Stomach (tissue), 9 donors: ENCODE results near the gene GRIP1. TPM values are rescaled to one million over a fixed set of nuclear protein-coding genes. Genes with fewer than 3 reads are reported as not detected.

Experiments
- DNase-seq, 2 donors: peaks; one replicate each; pipeline versions ENCODE4 v3.0.0 to v3.0.0-alpha.2; 2013 to 2019
- H3K27ac ChIP-seq, 5 donors: fragments of 200-600 bp in 4 of 5; sonication (generic) in 4 of 5; one replicate each; pipeline ENCODE4 v1.5.1; 2013 to 2019; ENCODE audit warnings: mild to moderate bottlenecking in 1 of 5, moderate library complexity in 1 of 5
- H3K27me3 ChIP-seq, 3 donors: fragments of 200-600 bp; sonication (generic); one replicate each; pipeline ENCODE4 v1.5.1; 2017 to 2019; ENCODE audit warnings: mixed run types in 1 of 3
- H3K36me3 ChIP-seq, 4 donors: fragments of 200-600 bp; sonication (generic); 1 replicate in 3 of 4; 2 replicates in 1 of 4; pipeline ENCODE4 v1.5.1; 2016 to 2019
- H3K4me1 ChIP-seq, 4 donors: fragments of 200-600 bp; sonication (generic); one replicate each; pipeline ENCODE4 v1.5.1; 2016 to 2019
- H3K4me3 ChIP-seq, 4 donors: fragments of 200-600 bp; sonication (generic) in 3 of 4; one replicate each; pipeline ENCODE4 v1.5.1; 2016 to 2019; ENCODE audit warnings: mild to moderate bottlenecking in 1 of 4
- H3K9me3 ChIP-seq, 4 donors: fragments of 200-600 bp; sonication (generic); one replicate each; pipeline ENCODE4 v1.5.1; 2016 to 2019
- EP300 ChIP-seq: sonication (generic); formaldehyde crosslinking; IDR thresholded peaks from one replicate; pipeline ENCODE4 v1.6.1; 2017; ENCODE audit warnings: antibody characterized with exemption
- POLR2A ChIP-seq, 4 donors: fragments of 450-650 bp; IDR thresholded peaks; one replicate each; pipeline ENCODE4 v1.6.1; 2016; ENCODE audit warnings: antibody characterized with exemption in 4 of 4, control low read depth in 2 of 4, mild to moderate bottlenecking in 1 of 4, moderate library complexity in 1 of 4
- POLR2AphosphoS5 ChIP-seq, 3 donors: sonication (generic); formaldehyde crosslinking; IDR thresholded peaks; one replicate each; pipeline ENCODE4 v1.6.1; 2016; ENCODE audit warnings: antibody characterized with exemption in 3 of 3
- WGBS, 5 donors: extraction: QIAGEN DNeasy Blood & Tissue Kit in 3 of 5; methylation state at CpG; one replicate each; pipeline versions ENCODE4 v1.1.5 to v1.1.7; 2013 to 2018; 5-methylcytosine and 5-hydroxymethylcytosine counted together
- intact Hi-C: fragments of 100-400 bp; cut with DNase I; formaldehyde crosslinking; loops from one replicate; pipeline ENCODE4 v1.15.1; 2023; ENCODE audit warnings: low total_unique reads
- polyA plus RNA-seq, 3 donors: library from polyadenylated mRNA; stranded (reverse); fragments of 200-250 nt; gene quantifications; one replicate each; pipeline ENCODE4 v1.2.3, GENCODE V29; 2013
- total RNA-seq, 5 donors: library from RNA; depleted of rRNA; stranded (reverse); fragments of >200 nt; gene quantifications; one replicate each; pipeline versions ENCODE4 v1.1.0 to v1.2.3, GENCODE V29; 2014 to 2016
- TF ChIP-seq, protein P1 (sequence below), 7 experiments: fragments of 450-650 bp in 4 of 7; fragments of 200-600 bp in 3 of 7; sonication (generic) in 3 of 7; IDR thresholded peaks; one replicate each; pipeline ENCODE4 v1.5.1; 2016 to 2019; ENCODE audit warnings: antibody characterized with exemption in 7 of 7, control low read depth in 2 of 7, mild to moderate bottlenecking in 1 of 7
- donor health status: healthy with polysubstance abuse.
- donor health status: Bipolar disorder and iron deficiency.
- donor health status: healthy.

GRIP1 gene
- total and polyA plus RNA-seq, 8 donors: 0.31 to 8.8 (median 4.4) TPM; not detected in 1

DNA sequence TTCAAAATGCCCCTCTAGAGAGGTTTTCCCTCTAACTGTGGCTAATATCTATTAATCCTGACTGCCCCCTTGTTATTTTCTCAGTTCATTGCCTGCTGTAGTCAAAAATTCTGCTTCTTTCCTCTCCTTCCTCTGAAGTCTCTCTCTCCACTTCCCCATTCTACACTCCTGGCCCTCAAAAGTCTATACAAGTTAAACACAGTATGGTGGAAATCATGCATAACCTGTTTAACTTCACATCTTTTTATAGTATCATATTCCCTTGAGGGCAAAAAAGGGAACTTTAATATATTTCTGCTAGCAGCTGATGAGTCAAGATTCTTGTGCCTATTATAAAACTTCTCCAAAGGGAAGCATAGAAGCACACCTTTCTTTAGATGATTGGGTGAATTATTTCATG is 16.7 kb downstream of the GRIP1 start:
- H3K27me3 ChIP-seq: no peaks in the 10 kb centered on the region
- no peak overlapping the region for H3K4me3 ChIP-seq
- no peaks in the 10 kb centered on the region for H3K9me3 ChIP-seq
- H3K4me1 ChIP-seq: peaks cover 0 to 15% (median 6%) of the 10 kb centered on the region in 4 donors
- H3K36me3 ChIP-seq: no peaks in the 10 kb centered on the region
- no peak overlapping the region for H3K27ac ChIP-seq
- DNase-seq: no peak
- intact Hi-C loops: no loop called here
- TF ChIP-seq POLR2A (IDR thresholded peaks at IDR 0.05) (no peak), POLR2AphosphoS5 (IDR thresholded peaks at IDR 0.05) (no peak), EP300 (no peak)
- TF ChIP-seq, protein P1, sequence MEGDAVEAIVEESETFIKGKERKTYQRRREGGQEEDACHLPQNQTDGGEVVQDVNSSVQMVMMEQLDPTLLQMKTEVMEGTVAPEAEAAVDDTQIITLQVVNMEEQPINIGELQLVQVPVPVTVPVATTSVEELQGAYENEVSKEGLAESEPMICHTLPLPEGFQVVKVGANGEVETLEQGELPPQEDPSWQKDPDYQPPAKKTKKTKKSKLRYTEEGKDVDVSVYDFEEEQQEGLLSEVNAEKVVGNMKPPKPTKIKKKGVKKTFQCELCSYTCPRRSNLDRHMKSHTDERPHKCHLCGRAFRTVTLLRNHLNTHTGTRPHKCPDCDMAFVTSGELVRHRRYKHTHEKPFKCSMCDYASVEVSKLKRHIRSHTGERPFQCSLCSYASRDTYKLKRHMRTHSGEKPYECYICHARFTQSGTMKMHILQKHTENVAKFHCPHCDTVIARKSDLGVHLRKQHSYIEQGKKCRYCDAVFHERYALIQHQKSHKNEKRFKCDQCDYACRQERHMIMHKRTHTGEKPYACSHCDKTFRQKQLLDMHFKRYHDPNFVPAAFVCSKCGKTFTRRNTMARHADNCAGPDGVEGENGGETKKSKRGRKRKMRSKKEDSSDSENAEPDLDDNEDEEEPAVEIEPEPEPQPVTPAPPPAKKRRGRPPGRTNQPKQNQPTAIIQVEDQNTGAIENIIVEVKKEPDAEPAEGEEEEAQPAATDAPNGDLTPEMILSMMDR (IDR thresholded peaks at IDR 0.05): no peak

- Histone ChIP-seq H3K4me1 (peaks cover 0 to 15% (median 6%) of the 10 kb centered on the region in 4 donors), H3K4me3 (no peak overlapping the region), H3K36me3 (no peaks in the 10 kb centered on the region), H3K27me3 (no peaks in the 10 kb centered on the region), H3K27ac (no peak overlapping the region), H3K9me3 (no peaks in the 10 kb centered on the region)
- TF ChIP-seq POLR2AphosphoS5 (IDR thresholded peaks at IDR 0.05) (no peak), POLR2A (IDR thresholded peaks at IDR 0.05) (no peak), EP300 (no peak)
- TF ChIP-seq, protein P1 (IDR thresholded peaks at IDR 0.05): no peak
- intact Hi-C loops: no loop called here
- WGBS, 5 donors: 69 to 75% (median 72%) methylated on average over 2 of the region's 2 CpGs
- no peak for DNase-seq
These were observed 17.5 kb downstream of the GRIP1 start for GRCh38 chr12:66661357-66661756.

- intact Hi-C loops: no loop called here
- 23 to 56% (median 50%) methylated on average over 1 of the region's 1 CpG for WGBS, 5 donors
These were observed 25.1 kb downstream of the GRIP1 start for GRCh38 chr12:66653796-66654195.

GRCh38 chr12:66648033-66648735 is 30.7 kb downstream of the GRIP1 start:
- Histone ChIP-seq H3K4me3 (no peak overlapping the region), H3K9me3 (no peaks in the 10 kb centered on the region), H3K27me3 (no peaks in the 10 kb centered on the region), H3K27ac (no peak overlapping the region), H3K4me1 (peaks cover 0 to 10% (median 3%) of the 10 kb centered on the region in 4 donors), H3K36me3 (no peaks in the 10 kb centered on the region)
- intact Hi-C loops: no loop called here
- DNase-seq: no peak
- WGBS, 5 donors: 40 to 68% (median 54%) methylated on average over 10 of the region's 10 CpGs
- TF ChIP-seq EP300: no peak
- TF ChIP-seq POLR2AphosphoS5 (IDR thresholded peaks at IDR 0.05): no peak
- no peak for TF ChIP-seq POLR2A (IDR thresholded peaks at IDR 0.05)
- TF ChIP-seq, protein P1 (IDR thresholded peaks at IDR 0.05): no peak

More at GRCh38 chr12:66653796-66654195, 25.1 kb downstream of the GRIP1 start:
- TF ChIP-seq POLR2A (IDR thresholded peaks at IDR 0.05): no peak
- TF ChIP-seq, protein P1 (IDR thresholded peaks at IDR 0.05): no peak
- TF ChIP-seq EP300: no peak
- no peak for TF ChIP-seq POLR2AphosphoS5 (IDR thresholded peaks at IDR 0.05)
- H3K9me3 ChIP-seq: no peaks in the 10 kb centered on the region
- H3K36me3 ChIP-seq: no peaks in the 10 kb centered on the region
- no peak overlapping the region for H3K27ac ChIP-seq
- H3K27me3 ChIP-seq: no peaks in the 10 kb centered on the region
- no peak overlapping the region for H3K4me3 ChIP-seq
- no peak for DNase-seq
- peaks cover 0 to 7% (median 0%) of the 10 kb centered on the region in 4 donors for H3K4me1 ChIP-seq
